BLaER1 treated with 17β-estradiol and CSF1 and Interleukin-3, amounts not matched to agents 10 nM and 100 nM (cell line): ENCODE measurements around the gene LIN28B.

Source experiments
- H3K27ac ChIP-seq, 11 experiments: shearing (Covaris generic); formaldehyde crosslinking; 2 replicates each; pipeline ENCODE4 v1.8.1; 2022
- H3K27me3 ChIP-seq, 11 experiments: shearing (Covaris generic); formaldehyde crosslinking; 2 replicates each; pipeline ENCODE4 v1.8.1; 2022
- H3K36me3 ChIP-seq, 11 experiments: shearing (Covaris generic); formaldehyde crosslinking; 2 replicates each; pipeline ENCODE4 v1.8.1; 2022
- H3K4me1 ChIP-seq, 10 experiments: shearing (Covaris generic); formaldehyde crosslinking; 2 replicates each; pipeline ENCODE4 v1.8.1; 2022
- H3K4me2 ChIP-seq, 11 experiments: shearing (Covaris generic); formaldehyde crosslinking; 2 replicates each; pipeline ENCODE4 v1.8.1; 2022
- H3K4me3 ChIP-seq, 10 experiments: shearing (Covaris generic); formaldehyde crosslinking; 2 replicates each; pipeline ENCODE4 v1.8.1; 2022
- H3K9ac ChIP-seq, 11 experiments: shearing (Covaris generic); formaldehyde crosslinking; 2 replicates each; pipeline ENCODE4 v1.8.1; 2022
- H3K9me3 ChIP-seq, 11 experiments: shearing (Covaris generic); formaldehyde crosslinking; replicated peaks in 1 of 11; 2 replicates each; pipeline ENCODE4 v1.8.1; 2022
- H4K20me1 ChIP-seq, 11 experiments: shearing (Covaris generic); formaldehyde crosslinking; 2 replicates each; pipeline ENCODE4 v1.8.1; 2022
- Cebpa-rat ChIP-seq, 11 experiments: shearing (Covaris generic); IDR thresholded peaks; 2 replicates each; pipeline ENCODE4 v1.8.1; 2022

The LIN28B gene, protein sequence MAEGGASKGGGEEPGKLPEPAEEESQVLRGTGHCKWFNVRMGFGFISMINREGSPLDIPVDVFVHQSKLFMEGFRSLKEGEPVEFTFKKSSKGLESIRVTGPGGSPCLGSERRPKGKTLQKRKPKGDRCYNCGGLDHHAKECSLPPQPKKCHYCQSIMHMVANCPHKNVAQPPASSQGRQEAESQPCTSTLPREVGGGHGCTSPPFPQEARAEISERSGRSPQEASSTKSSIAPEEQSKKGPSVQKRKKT

GRCh38 chr6:104956731-104957294 lies at the start of gene LIN28B:
LIN28B (plus strand) TSS chr6:104957107; CDS start chr6:104957251, 144 bp downstream.
- no peak for TF ChIP-seq Cebpa-rat (IDR thresholded peaks at IDR 0.05)
- H3K27me3 ChIP-seq = peaks cover 0 to 5% (median 0%) of the 10 kb centered on the region in 11 experiments; a peak in 2 of 22 replicates
- H3K27ac ChIP-seq = no peak within 1 kb of the TSS
- no peak within 1 kb of the TSS for H3K4me2 ChIP-seq
- no peak within 1 kb of the TSS for H3K4me3 ChIP-seq
- H3K9me3 ChIP-seq = peaks cover 0 to 9% (median 5%) of the 10 kb centered on the region in 11 experiments; a peak in 10 of 22 replicates
- H3K9ac ChIP-seq = no peak within 1 kb of the TSS
- H4K20me1 ChIP-seq = no peaks in the 10 kb centered on the region
- no peaks in the 10 kb centered on the region for H3K4me1 ChIP-seq
- H3K36me3 ChIP-seq = no peaks in the 10 kb centered on the region

GRCh38 chr6:104908031-104908887 lies 48.6 kb upstream of the LIN28B start:
- H4K20me1 ChIP-seq = no peaks in the 10 kb centered on the region
- no peak overlapping the region for H3K4me2 ChIP-seq
- H3K4me1 ChIP-seq = no peaks in the 10 kb centered on the region
- H3K27me3 ChIP-seq = no peaks in the 10 kb centered on the region
- TF ChIP-seq Cebpa-rat (IDR thresholded peaks at IDR 0.05) = no peak
- H3K9me3 ChIP-seq = 0 out of 22 replicates have a peak, but pooled peaks cover 0 to 10% (median 0%) of the 10 kb centered on the region in 11 experiments
- no peak overlapping the region for H3K27ac ChIP-seq
- H3K4me3 ChIP-seq = no peak overlapping the region
- H3K36me3 ChIP-seq = no peaks in the 10 kb centered on the region
- H3K9ac ChIP-seq = no peak overlapping the region

DNA sequence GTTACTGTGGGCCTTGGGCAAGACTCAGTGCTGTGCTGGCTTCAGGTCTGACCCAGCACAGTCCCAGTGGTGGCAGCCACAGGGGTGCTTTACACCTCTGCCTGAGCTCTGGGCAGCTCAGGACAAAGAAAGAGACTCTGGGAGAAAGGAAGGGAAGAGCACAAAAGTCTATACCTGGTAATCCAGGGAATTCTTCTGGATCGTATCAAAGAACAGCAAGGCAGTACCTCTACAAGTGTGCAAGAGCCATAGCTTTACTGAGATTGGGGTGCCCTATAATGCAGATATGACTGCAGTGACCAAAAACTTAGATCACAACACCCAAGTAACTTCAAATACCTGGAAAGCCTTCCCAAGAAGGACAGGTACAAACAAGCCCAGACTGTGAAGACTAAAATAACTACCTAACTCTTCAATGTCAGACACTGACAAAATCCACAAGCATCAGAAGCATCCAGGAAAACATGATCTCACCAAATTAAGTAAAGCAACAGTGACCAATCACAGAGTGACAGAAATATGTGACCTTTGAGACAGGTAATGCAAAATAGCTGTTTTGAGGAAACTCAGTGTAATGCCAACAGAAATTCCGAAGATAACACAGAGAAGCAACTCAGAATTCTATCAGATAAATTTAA lies 47.9 kb upstream of the LIN28B start:
- Histone ChIP-seq H3K4me3 (no peak overlapping the region), H3K9ac (no peak overlapping the region), H3K27ac (no peak overlapping the region), H3K9me3 (0 out of 22 replicates have a peak, but pooled peaks cover 0 to 10% (median 0%) of the 10 kb centered on the region in 11 experiments), H4K20me1 (no peaks in the 10 kb centered on the region), H3K27me3 (no peaks in the 10 kb centered on the region), H3K4me1 (no peaks in the 10 kb centered on the region), H3K4me2 (no peak overlapping the region), H3K36me3 (no peaks in the 10 kb centered on the region)
- no peak for TF ChIP-seq Cebpa-rat (IDR thresholded peaks at IDR 0.05)

DNA sequence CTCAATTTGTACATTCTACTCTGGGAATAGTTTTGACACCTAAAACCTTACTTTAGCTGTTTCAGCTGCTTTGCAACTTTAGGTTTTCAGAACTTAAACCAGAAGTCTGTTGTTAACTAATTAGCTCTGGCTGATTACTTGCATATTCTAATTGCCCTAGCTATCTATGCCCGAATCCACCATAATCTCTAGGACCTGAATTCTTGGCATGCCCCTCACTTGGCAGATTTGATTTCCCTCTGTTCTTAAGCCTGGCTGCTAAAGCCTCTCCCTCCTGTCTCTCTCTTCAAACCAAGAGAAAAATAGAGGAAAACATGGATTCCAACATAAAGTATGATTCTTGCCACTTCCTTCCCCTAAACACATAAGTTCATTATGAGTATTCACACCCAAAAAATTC lies 35.0 kb upstream of the LIN28B start:
- H3K4me1 ChIP-seq = no peaks in the 10 kb centered on the region
- H3K36me3 ChIP-seq = no peaks in the 10 kb centered on the region
- no peaks in the 10 kb centered on the region for H3K9me3 ChIP-seq
- no peaks in the 10 kb centered on the region for H4K20me1 ChIP-seq
- H3K27ac ChIP-seq = no peak overlapping the region
- H3K4me2 ChIP-seq = no peak overlapping the region
- no peak for TF ChIP-seq Cebpa-rat (IDR thresholded peaks at IDR 0.05)
- H3K9ac ChIP-seq = no peak overlapping the region
- no peak overlapping the region for H3K4me3 ChIP-seq
- no peaks in the 10 kb centered on the region for H3K27me3 ChIP-seq

DNA sequence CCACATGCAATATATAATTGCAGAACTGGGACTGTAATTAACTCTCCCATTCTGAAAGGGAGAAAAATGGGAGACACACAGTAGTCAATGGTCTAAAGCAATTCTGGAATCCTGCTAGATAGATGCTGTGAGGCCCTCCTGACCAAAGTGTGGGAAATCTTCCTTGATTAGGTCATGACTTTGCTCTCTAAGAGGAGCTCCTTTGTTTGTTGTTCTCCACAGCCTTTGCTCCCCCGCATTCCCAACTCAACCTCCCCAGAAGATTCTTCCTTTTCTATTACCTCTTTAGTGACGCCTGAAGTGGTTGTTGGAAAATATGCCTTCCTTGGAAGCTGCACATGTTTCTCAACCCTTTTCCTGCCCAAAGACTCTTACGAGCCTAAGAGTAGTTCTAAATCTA lies 28.8 kb upstream of the LIN28B start:
- no peak overlapping the region for H3K9ac ChIP-seq
- no peak overlapping the region for H3K4me2 ChIP-seq
- no peaks in the 10 kb centered on the region for H3K36me3 ChIP-seq
- no peak overlapping the region for H3K27ac ChIP-seq
- no peaks in the 10 kb centered on the region for H3K9me3 ChIP-seq
- H3K4me3 ChIP-seq = no peak overlapping the region
- no peaks in the 10 kb centered on the region for H3K4me1 ChIP-seq
- no peaks in the 10 kb centered on the region for H4K20me1 ChIP-seq
- TF ChIP-seq Cebpa-rat (IDR thresholded peaks at IDR 0.05) = no peak
- H3K27me3 ChIP-seq = no peaks in the 10 kb centered on the region

- Histone ChIP-seq H4K20me1 (no peaks in the 10 kb centered on the region), H3K27me3 (no peaks in the 10 kb centered on the region), H3K9me3 (no peaks in the 10 kb centered on the region), H3K4me1 (no peaks in the 10 kb centered on the region), H3K27ac (no peak overlapping the region), H3K4me2 (no peak overlapping the region), H3K9ac (no peak overlapping the region), H3K4me3 (no peak overlapping the region), H3K36me3 (no peaks in the 10 kb centered on the region)
- TF ChIP-seq Cebpa-rat (IDR thresholded peaks at IDR 0.05) = no peak
Measured at GRCh38 chr6:104929353-104929752, 27.6 kb upstream of the LIN28B start.

GRCh38 chr6:104930939-104931338 lies 26.0 kb upstream of the LIN28B start:
- Histone ChIP-seq H3K4me3 (no peak overlapping the region), H3K9ac (no peak overlapping the region), H3K36me3 (no peaks in the 10 kb centered on the region), H3K27me3 (no peaks in the 10 kb centered on the region), H3K27ac (no peak overlapping the region), H4K20me1 (no peaks in the 10 kb centered on the region), H3K4me1 (no peaks in the 10 kb centered on the region), H3K4me2 (no peak overlapping the region), H3K9me3 (no peaks in the 10 kb centered on the region)
- no peak for TF ChIP-seq Cebpa-rat (IDR thresholded peaks at IDR 0.05)

DNA sequence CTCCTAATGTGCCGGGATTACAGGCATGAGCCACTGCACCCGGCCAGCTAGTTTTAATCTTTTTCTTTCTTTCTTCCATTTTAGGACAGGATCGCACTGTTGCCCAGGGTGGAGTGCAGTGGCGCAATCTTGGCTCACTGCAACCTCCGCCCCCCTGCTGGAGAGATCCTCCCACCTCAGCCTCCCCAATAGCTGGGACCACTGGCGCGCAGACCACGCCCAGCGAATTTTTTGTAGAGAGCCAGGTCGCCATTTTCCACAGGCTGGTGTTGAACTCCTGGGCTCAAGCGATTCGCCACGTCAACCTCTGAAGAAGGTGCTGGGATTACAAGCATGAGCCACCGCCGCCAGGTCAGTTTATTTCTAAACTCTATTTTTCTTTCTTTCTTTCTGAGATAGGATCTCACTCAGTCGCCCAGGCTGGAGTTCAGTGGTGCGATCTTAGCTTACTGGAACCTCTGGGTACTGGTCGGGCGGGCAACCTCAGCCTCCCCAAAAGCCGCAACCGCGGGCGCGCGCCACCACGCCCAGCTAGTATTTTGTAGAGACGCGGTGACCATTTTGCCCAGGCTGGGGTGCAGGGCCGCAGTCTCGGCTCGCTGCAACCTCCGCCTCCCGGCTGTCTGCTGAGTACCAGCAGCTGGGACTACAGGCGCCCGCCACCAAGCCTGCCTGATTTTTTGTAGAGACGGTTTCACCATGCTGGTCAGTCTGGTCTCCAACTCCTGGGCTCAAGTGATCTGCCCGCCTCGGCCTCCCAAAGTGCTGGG lies 20.0 kb upstream of the LIN28B start:
- no peak overlapping the region for H3K9ac ChIP-seq
- no peak for TF ChIP-seq Cebpa-rat (IDR thresholded peaks at IDR 0.05)
- H3K9me3 ChIP-seq = peaks cover 11 to 27% (median 18%) of the 10 kb centered on the region in 11 experiments
- H3K4me1 ChIP-seq = no peaks in the 10 kb centered on the region
- no peak overlapping the region for H3K4me2 ChIP-seq
- no peaks in the 10 kb centered on the region for H3K27me3 ChIP-seq
- no peak overlapping the region for H3K27ac ChIP-seq
- H3K4me3 ChIP-seq = no peak overlapping the region
- H3K36me3 ChIP-seq = no peaks in the 10 kb centered on the region
- no peaks in the 10 kb centered on the region for H4K20me1 ChIP-seq
